SK-N-MC (cell line): ENCODE data around the gene ACER3.

Experiments
- EZH2 ChIP-seq: fragments of 200-600 bp; sonication (generic); IDR thresholded peaks from one replicate; pipeline ENCODE4 v1.6.1; 2017; ENCODE audit warnings: antibody characterized with exemption
- POLR2AphosphoS5 ChIP-seq: IDR thresholded peaks from 2 replicates; pipeline ENCODE4 v1.6.1; 2012; ENCODE audit warnings: mild to moderate bottlenecking, low read depth, low read length, borderline replicate concordance

DNA sequence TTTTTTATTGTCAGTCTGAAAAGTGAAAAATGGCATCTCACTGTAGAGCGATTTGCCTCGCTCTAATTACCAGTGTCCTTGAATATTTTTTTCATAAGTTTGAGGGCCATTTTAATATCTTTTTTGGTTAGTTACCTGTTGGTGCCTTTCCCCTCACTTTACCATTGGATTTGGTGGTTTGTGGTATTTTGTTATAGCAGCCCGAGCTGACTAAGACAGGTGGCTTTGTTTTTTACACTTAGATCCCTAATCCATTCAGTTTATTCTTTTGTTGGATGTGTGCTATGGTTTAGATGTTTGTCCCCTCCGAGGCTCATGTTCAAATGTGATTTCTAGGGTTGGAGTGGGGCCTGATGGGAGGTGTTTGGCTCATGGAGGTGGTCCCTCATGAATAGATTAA lies 199.5 kb downstream of the ACER3 start:
- TF ChIP-seq POLR2AphosphoS5 (no peak), EZH2 (no peak)
